Mesothelial cell of epicardium (in vitro differentiated cells): Measurements from ENCODE around the gene ASCC1. TPM values are rescaled to one million over a fixed set of nuclear protein-coding genes. Genes with fewer than 3 reads are reported as not detected.

Experiments
- DNase-seq, 2 experiments: peaks; one replicate each; pipeline ENCODE4 v3.0.0; 2021; ENCODE audit warnings: low spot score in 2 of 2; ENCODE audit not compliant: unreplicated experiment in 2 of 2
- H3K27ac Mint-ChIP-seq: 2 replicates; pipeline ENCODE4 v1.8.0; 2021; ENCODE audit warnings: mixed read lengths
- H3K27me3 Mint-ChIP-seq: 2 replicates; pipeline ENCODE4 v1.8.0; 2021; ENCODE audit warnings: low read depth, mixed read lengths
- H3K36me3 Mint-ChIP-seq: 2 replicates; pipeline ENCODE4 v1.8.0; 2021; ENCODE audit warnings: mixed read lengths
- H3K4me1 Mint-ChIP-seq: 2 replicates; pipeline ENCODE4 v1.8.0; 2021; ENCODE audit warnings: mixed read lengths
- H3K4me3 Mint-ChIP-seq: 2 replicates; pipeline ENCODE4 v1.8.0; 2021; ENCODE audit warnings: mild to moderate bottlenecking, moderate library complexity, mixed read lengths
- H3K9me3 Mint-ChIP-seq: 2 replicates; pipeline ENCODE4 v1.8.0; 2021; ENCODE audit warnings: mixed read lengths
- total RNA-seq: library from RNA; stranded (reverse); gene quantifications from 3 replicates; pipeline ENCODE4 v1.2.1, GENCODE V29; 2021
- TF ChIP-seq, protein P1 (sequence below): fragments of 200-600 bp; sonication (generic); IDR thresholded peaks from one replicate; pipeline ENCODE4 v1.5.0; 2021; ENCODE audit warnings: antibody characterized with exemption; ENCODE audit not compliant: unreplicated experiment

ASCC1 gene, protein sequence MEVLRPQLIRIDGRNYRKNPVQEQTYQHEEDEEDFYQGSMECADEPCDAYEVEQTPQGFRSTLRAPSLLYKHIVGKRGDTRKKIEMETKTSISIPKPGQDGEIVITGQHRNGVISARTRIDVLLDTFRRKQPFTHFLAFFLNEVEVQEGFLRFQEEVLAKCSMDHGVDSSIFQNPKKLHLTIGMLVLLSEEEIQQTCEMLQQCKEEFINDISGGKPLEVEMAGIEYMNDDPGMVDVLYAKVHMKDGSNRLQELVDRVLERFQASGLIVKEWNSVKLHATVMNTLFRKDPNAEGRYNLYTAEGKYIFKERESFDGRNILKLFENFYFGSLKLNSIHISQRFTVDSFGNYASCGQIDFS
- 35.2 to 36.6 TPM (median 36.4 TPM) in 3 replicates for total RNA-seq

DNA sequence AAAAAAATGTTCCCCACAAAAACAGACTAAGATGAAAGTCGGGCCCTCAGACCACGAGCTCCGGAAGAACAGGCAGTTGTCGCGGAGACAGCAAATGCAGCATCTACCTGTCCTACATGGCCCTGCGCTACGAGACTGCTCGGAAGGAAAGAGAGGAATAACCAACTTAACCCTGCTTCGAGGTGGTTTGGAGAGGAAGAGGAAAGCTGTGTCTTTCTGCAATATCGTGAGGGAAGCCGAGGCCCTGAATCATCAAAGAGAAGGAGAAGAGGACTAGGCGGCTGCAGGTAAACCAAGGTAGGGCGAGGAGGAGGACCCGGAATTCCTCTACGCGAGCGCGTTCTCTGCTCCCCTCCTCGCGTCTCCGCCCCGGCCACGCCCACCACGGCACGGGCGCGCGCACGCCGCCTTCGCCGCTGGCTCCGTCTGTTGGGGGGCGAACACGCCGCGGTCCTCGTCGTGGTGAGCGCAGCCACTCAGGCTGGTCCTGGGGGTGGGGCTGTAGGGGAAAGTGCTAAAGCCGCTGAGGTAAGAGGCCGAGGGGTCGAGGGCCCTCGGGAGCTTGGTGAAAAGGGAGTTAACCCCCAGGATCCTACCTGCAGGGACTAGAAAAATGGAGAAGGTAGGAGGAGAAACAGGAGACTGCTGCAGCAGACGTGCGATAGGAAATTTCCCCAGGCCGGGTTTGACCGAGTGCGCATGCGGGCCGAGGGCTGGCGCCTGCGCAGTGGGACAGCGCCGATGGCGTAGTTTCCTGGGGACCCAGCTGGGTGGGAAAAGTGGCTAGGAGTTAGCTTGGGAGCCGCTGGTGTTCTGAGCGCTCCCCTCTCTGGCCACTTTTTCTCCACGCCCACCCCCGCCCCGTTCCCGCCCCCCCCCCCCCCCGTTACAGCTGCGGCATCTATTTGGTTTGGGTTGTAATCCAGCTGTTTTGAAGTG is at the start of gene ASCC1, which contains the start of gene ANAPC16:
Gene ASCC1, minus strand, starts transcription at position 666 of the 939 bp plus-strand sequence. CDS start 2,978 bp downstream, outside the sequence.
Gene ANAPC16, plus strand, starts transcription at position 402 of the 939 bp plus-strand sequence. CDS start 7,903 bp downstream, outside the sequence.
- Mint-ChIP-seq H3K36me3 (peaks cover 7% of the 10 kb centered on the region), H3K27ac (peak within 1 kb of the TSS; percentile 100), H3K4me3 (peak within 1 kb of the TSS; percentile 98), H3K27me3 (no peaks in the 10 kb centered on the region), H3K4me1 (peaks cover 26% of the 10 kb centered on the region), H3K9me3 (no peaks in the 10 kb centered on the region)
- peak; percentile 87 to 99 for DNase-seq
- TF ChIP-seq, protein P1, sequence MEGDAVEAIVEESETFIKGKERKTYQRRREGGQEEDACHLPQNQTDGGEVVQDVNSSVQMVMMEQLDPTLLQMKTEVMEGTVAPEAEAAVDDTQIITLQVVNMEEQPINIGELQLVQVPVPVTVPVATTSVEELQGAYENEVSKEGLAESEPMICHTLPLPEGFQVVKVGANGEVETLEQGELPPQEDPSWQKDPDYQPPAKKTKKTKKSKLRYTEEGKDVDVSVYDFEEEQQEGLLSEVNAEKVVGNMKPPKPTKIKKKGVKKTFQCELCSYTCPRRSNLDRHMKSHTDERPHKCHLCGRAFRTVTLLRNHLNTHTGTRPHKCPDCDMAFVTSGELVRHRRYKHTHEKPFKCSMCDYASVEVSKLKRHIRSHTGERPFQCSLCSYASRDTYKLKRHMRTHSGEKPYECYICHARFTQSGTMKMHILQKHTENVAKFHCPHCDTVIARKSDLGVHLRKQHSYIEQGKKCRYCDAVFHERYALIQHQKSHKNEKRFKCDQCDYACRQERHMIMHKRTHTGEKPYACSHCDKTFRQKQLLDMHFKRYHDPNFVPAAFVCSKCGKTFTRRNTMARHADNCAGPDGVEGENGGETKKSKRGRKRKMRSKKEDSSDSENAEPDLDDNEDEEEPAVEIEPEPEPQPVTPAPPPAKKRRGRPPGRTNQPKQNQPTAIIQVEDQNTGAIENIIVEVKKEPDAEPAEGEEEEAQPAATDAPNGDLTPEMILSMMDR = no peak

GRCh38 chr10:72265508-72265907 is 49.4 kb upstream of the ASCC1 start:
- peaks cover 42% of the 10 kb centered on the region for H3K4me1 Mint-ChIP-seq
- TF ChIP-seq, protein P1 = no peak

DNA sequence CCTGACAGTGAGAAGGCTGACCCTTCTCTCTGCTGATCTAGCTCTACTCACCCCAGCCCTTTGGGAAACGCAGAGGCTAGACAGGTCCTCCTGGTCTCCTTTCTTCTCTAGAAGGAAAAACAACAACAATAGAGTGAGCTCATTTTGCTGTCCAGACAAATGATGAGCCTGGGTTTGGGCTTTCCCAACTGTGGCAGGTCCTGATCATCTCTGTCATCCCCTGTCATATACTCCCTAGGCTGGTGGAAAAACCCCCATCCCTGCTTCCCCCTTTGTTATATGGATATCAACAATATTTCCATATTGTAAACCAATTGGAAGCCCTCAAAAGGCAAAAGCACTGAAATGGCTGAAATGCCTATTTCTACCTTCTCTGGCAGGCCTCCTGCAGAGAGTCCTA is 48.5 kb upstream of the ASCC1 start:
- Mint-ChIP-seq H3K4me3 (no peak overlapping the region), H3K9me3 (no peaks in the 10 kb centered on the region), H3K36me3 (no peaks in the 10 kb centered on the region), H3K27ac (peak overlapping the region; percentile 69), H3K27me3 (no peaks in the 10 kb centered on the region), H3K4me1 (peaks cover 49% of the 10 kb centered on the region)
- TF ChIP-seq, protein P1 = no peak
- no peak for DNase-seq

More at GRCh38 chr10:72265508-72265907, 49.4 kb upstream of the ASCC1 start:
- no peaks in the 10 kb centered on the region for H3K36me3 Mint-ChIP-seq
- H3K27ac Mint-ChIP-seq = peak overlapping the region; percentile 69
- no peak for DNase-seq
- H3K4me3 Mint-ChIP-seq = no peak overlapping the region
- H3K27me3 Mint-ChIP-seq = no peaks in the 10 kb centered on the region
- no peaks in the 10 kb centered on the region for H3K9me3 Mint-ChIP-seq

DNA sequence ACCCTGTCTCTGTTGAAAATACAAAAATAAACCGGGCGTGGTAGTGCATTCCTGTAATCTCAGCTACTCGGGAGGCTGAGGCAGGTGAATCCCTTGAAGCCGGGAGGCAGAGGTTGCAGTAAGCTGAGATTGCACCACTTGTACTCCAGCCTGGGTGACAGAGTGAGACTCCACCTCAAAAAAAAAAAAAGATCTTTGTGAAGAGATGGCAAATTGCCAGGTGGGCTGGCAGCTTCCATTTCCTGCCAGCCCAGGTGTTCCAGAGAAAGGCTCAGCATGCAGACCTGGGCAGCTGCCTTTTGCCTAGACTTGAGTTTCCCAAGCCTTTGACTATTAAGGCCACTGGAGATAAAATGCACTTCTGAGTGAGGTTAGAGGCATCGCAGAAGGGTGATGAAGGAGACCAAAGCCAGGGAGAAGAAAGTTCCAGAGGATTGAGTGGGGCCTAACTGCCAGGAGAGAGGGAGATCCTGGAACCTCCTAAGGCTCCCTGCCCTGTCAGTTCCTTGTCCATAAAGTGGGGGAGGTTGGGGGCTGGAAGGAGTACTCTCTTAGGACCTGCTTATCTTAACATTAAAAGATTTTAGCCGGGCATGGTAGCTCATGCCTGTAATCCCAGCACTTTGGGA is 47.7 kb upstream of the ASCC1 start:
- no peak overlapping the region for H3K4me3 Mint-ChIP-seq
- H3K4me1 Mint-ChIP-seq = peaks cover 54% of the 10 kb centered on the region
- peak overlapping the region; percentile 85 for H3K27ac Mint-ChIP-seq

More for the DNA sequence above, 47.7 kb upstream of the ASCC1 start:
- H3K9me3 Mint-ChIP-seq = no peaks in the 10 kb centered on the region
- TF ChIP-seq, protein P1 = no peak
- no peaks in the 10 kb centered on the region for H3K36me3 Mint-ChIP-seq
- no peak for DNase-seq
- no peaks in the 10 kb centered on the region for H3K27me3 Mint-ChIP-seq
